ENCODE results near the gene CASQ2. TPM values are rescaled to one million over a fixed set of nuclear protein-coding genes. Genes with fewer than 3 reads are reported as not detected.

The CASQ2 gene
- total and polyA plus RNA-seq, 4 donors = 2.8 to 47.9 (median 15.2) TPM

- Histone ChIP-seq H3K9me3 (ENCODE audit: control insufficient read depth, low read length) (no peaks in the 10 kb centered on the region), H3K36me3 (ENCODE audit: control insufficient read depth in 1 of 2, insufficient read depth in 2 of 2, low read length in 1 of 2) (no peaks in the 10 kb centered on the region), H3K4me3 (ENCODE audit: low read length in 2 of 2) (no peak overlapping the region), H3K4me1 (ENCODE audit: control insufficient read depth in 1 of 2, insufficient read depth in 2 of 2, low read length in 2 of 2) (no peaks in the 10 kb centered on the region), H3K27me3 (ENCODE audit: control insufficient read depth in 1 of 2, insufficient read depth in 2 of 2, low read length in 1 of 2) (no peaks in the 10 kb centered on the region), H3K27ac (ENCODE audit: low read depth in 1 of 2, low read length in 2 of 2) (no peak overlapping the region)
- ATAC-seq (ENCODE audit: low FRiP score) (no peak), DNase-seq (no peak)
- intact Hi-C loops (cut with DNase I) = loop anchor here in 1 of 2 donors (5.0 kb wide), 1 partner anchor 93 kb away; no protein-coding TSS in a partner anchor
- 86 to 87% methylated on average over 12 of the region's 12 CpGs for WGBS, 2 donors
These were observed 63.2 kb downstream of the CASQ2 start for GRCh38 chr1:115705085-115705951.

DNA sequence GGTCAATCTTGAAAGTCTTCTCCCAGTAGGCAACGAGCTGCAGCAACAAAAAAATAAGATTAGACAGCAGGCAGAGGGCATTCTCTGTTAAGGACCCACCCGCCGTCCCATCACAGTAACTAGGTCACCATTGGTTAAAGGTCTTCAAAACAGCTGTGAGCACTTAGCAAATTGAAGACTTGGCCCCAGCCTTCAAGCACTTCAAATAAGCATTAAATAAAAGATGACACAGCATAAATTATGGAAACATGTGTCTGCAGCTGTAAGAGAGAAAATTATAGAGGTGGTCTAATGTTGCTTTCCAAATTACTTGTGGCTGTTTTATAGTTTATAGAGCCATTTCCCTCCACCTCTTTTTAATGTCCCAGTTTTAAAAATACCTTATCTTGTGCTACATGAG is 65.6 kb downstream of the CASQ2 start:
- no peaks in the 10 kb centered on the region for H3K27me3 ChIP-seq (ENCODE audit: control insufficient read depth in 1 of 2, insufficient read depth in 2 of 2, low read length in 1 of 2)
- intact Hi-C loops (cut with DNase I) = no loop called here
- H3K9me3 ChIP-seq (ENCODE audit: control insufficient read depth, low read length) = no peaks in the 10 kb centered on the region
- no peak for ATAC-seq (ENCODE audit: low FRiP score)
- no peaks in the 10 kb centered on the region for H3K36me3 ChIP-seq (ENCODE audit: control insufficient read depth in 1 of 2, insufficient read depth in 2 of 2, low read length in 1 of 2)
- H3K27ac ChIP-seq (ENCODE audit: low read depth in 1 of 2, low read length in 2 of 2) = no peak overlapping the region
- DNase-seq = no peak
- WGBS, 2 donors = 85 to 87% methylated on average over 3 of the region's 3 CpGs
- H3K4me1 ChIP-seq (ENCODE audit: control insufficient read depth in 1 of 2, insufficient read depth in 2 of 2, low read length in 2 of 2) = no peaks in the 10 kb centered on the region
- H3K4me3 ChIP-seq (ENCODE audit: low read length in 2 of 2) = no peak overlapping the region

DNA sequence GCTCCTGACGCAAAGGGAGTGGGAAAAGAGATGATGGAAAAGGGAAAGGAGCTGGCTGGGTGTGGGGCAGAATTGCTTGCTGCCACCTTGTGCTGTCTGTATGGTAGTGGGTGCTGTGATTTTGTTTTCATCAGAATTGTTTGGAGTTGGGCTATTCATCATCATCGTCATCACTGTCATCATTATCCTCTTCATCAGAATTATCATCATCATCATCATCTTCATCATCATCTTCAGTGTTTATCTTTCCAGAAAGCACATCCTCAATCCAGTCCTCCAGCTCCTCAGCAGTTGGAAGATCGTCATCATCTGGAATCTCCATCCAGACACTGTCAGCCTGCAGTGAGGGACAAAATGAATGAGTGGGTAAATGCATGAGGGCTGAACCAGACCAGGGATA is 67.4 kb downstream of the CASQ2 start:
- DNase-seq (no peak), ATAC-seq (ENCODE audit: low FRiP score) (no peak)
- no peaks in the 10 kb centered on the region for H3K9me3 ChIP-seq (ENCODE audit: control insufficient read depth, low read length)
- no peaks in the 10 kb centered on the region for H3K27me3 ChIP-seq (ENCODE audit: control insufficient read depth in 1 of 2, insufficient read depth in 2 of 2, low read length in 1 of 2)
- intact Hi-C loops (cut with DNase I) = no loop called here
- no peaks in the 10 kb centered on the region for H3K36me3 ChIP-seq (ENCODE audit: control insufficient read depth in 1 of 2, insufficient read depth in 2 of 2, low read length in 1 of 2)
- H3K4me3 ChIP-seq (ENCODE audit: low read length in 2 of 2) = no peak overlapping the region
- no peak overlapping the region for H3K27ac ChIP-seq (ENCODE audit: low read depth in 1 of 2, low read length in 2 of 2)
- H3K4me1 ChIP-seq (ENCODE audit: control insufficient read depth in 1 of 2, insufficient read depth in 2 of 2, low read length in 2 of 2) = no peaks in the 10 kb centered on the region
- WGBS, 2 donors = 70 to 87% methylated on average over 3 of the region's 3 CpGs

DNA sequence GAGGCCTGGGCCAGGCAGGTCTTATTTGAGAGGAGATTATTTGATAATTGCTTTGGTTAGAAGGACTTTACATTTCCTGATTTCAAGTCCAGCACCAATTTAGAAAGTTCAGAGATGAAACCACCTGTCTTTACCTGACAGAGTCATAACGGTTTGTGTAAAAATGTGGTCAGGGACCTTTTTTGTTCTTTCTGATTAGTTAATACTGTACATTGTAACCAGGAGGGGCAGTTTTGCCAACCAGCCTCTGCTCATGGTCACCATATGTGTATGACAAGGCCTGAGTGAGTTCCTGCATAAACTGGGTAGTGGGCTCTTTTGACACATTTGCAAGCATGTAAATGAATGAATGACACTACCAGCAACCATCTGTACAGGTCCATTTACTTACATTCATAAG is 70.9 kb downstream of the CASQ2 start:
- H3K27ac ChIP-seq (ENCODE audit: low read depth in 1 of 2, low read length in 2 of 2) = no peak overlapping the region
- no peaks in the 10 kb centered on the region for H3K27me3 ChIP-seq (ENCODE audit: control insufficient read depth in 1 of 2, insufficient read depth in 2 of 2, low read length in 1 of 2)
- ATAC-seq (ENCODE audit: low FRiP score) (no peak), DNase-seq (no peak)
- H3K36me3 ChIP-seq (ENCODE audit: control insufficient read depth in 1 of 2, insufficient read depth in 2 of 2, low read length in 1 of 2) = no peaks in the 10 kb centered on the region
- intact Hi-C loops (cut with DNase I) = no loop called here
- no peaks in the 10 kb centered on the region for H3K9me3 ChIP-seq (ENCODE audit: control insufficient read depth, low read length)
- WGBS, 2 donors = 86 to 92% methylated on average over 1 of the region's 1 CpG
- H3K4me1 ChIP-seq (ENCODE audit: control insufficient read depth in 1 of 2, insufficient read depth in 2 of 2, low read length in 2 of 2) = no peaks in the 10 kb centered on the region
- H3K4me3 ChIP-seq (ENCODE audit: low read length in 2 of 2) = no peak overlapping the region

GRCh38 chr1:115694805-115695204 is 73.7 kb downstream of the CASQ2 start:
- no peak for DNase-seq
- Histone ChIP-seq H3K27ac (ENCODE audit: low read depth in 1 of 2, low read length in 2 of 2) (no peak overlapping the region), H3K27me3 (ENCODE audit: control insufficient read depth in 1 of 2, insufficient read depth in 2 of 2, low read length in 1 of 2) (no peaks in the 10 kb centered on the region), H3K4me3 (ENCODE audit: low read length in 2 of 2) (no peak overlapping the region), H3K4me1 (ENCODE audit: control insufficient read depth in 1 of 2, insufficient read depth in 2 of 2, low read length in 2 of 2) (no peaks in the 10 kb centered on the region), H3K9me3 (ENCODE audit: control insufficient read depth, low read length) (no peaks in the 10 kb centered on the region), H3K36me3 (ENCODE audit: control insufficient read depth in 1 of 2, insufficient read depth in 2 of 2, low read length in 1 of 2) (peaks cover 0 to 10% of the 10 kb centered on the region in 2 donors)
- ATAC-seq (ENCODE audit: low FRiP score) = no peak
- intact Hi-C loops (cut with DNase I) = no loop called here
- 89 to 93% methylated on average over 3 of the region's 3 CpGs for WGBS, 2 donors

DNA sequence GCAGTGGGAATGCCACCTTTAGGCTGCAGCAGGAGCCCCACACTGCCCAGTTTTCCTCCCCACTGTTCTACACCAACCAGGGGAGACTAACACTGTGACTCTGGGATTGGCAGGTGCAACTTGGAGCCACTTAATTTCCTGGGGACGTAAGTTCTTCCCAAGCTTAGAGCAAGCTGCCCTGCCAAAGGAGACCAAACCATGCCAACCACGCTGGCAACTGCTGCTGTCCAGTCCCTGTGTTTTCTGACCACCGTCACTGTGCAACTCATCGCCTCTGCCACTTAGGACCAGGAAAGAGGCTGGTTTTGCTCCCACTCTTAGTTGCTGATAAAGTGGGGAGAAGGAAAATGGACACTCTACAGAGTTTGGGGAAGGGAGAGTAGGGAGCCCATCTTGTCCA is 76.3 kb downstream of the CASQ2 start:
- Histone ChIP-seq H3K36me3 (ENCODE audit: control insufficient read depth in 1 of 2, insufficient read depth in 2 of 2, low read length in 1 of 2) (peaks cover 0 to 10% of the 10 kb centered on the region in 2 donors), H3K4me1 (ENCODE audit: control insufficient read depth in 1 of 2, insufficient read depth in 2 of 2, low read length in 2 of 2) (no peaks in the 10 kb centered on the region), H3K4me3 (ENCODE audit: low read length in 2 of 2) (no peak overlapping the region), H3K9me3 (ENCODE audit: control insufficient read depth, low read length) (no peaks in the 10 kb centered on the region), H3K27me3 (ENCODE audit: control insufficient read depth in 1 of 2, insufficient read depth in 2 of 2, low read length in 1 of 2) (no peaks in the 10 kb centered on the region), H3K27ac (ENCODE audit: low read depth in 1 of 2, low read length in 2 of 2) (no peak overlapping the region)
- WGBS, 2 donors = 54 to 57% methylated on average over 4 of the region's 4 CpGs
- intact Hi-C loops (cut with DNase I) = no loop called here
- DNase-seq = no peak
- ATAC-seq (ENCODE audit: low FRiP score) = peak; percentile 7

- 89 to 90% methylated on average over 8 of the region's 8 CpGs for WGBS, 2 donors
- intact Hi-C loops (cut with DNase I) = no loop called here
- no peak for DNase-seq
- no peak overlapping the region for H3K4me3 ChIP-seq (ENCODE audit: low read length in 2 of 2)
- no peak for ATAC-seq (ENCODE audit: low FRiP score)
- no peaks in the 10 kb centered on the region for H3K9me3 ChIP-seq (ENCODE audit: control insufficient read depth, low read length)
- H3K27ac ChIP-seq (ENCODE audit: low read depth in 1 of 2, low read length in 2 of 2) = no peak overlapping the region
- H3K36me3 ChIP-seq (ENCODE audit: control insufficient read depth in 1 of 2, insufficient read depth in 2 of 2, low read length in 1 of 2) = peaks cover 0 to 10% of the 10 kb centered on the region in 2 donors
- no peaks in the 10 kb centered on the region for H3K4me1 ChIP-seq (ENCODE audit: control insufficient read depth in 1 of 2, insufficient read depth in 2 of 2, low read length in 2 of 2)
- no peaks in the 10 kb centered on the region for H3K27me3 ChIP-seq (ENCODE audit: control insufficient read depth in 1 of 2, insufficient read depth in 2 of 2, low read length in 1 of 2)
These were observed 77.5 kb downstream of the CASQ2 start for GRCh38 chr1:115690972-115691371.

- Histone ChIP-seq H3K4me3 (ENCODE audit: low read length in 2 of 2) (no peak overlapping the region), H3K9me3 (ENCODE audit: control insufficient read depth, low read length) (no peaks in the 10 kb centered on the region), H3K36me3 (ENCODE audit: control insufficient read depth in 1 of 2, insufficient read depth in 2 of 2, low read length in 1 of 2) (peaks cover 3 to 10% of the 10 kb centered on the region in 2 donors), H3K27ac (ENCODE audit: low read depth in 1 of 2, low read length in 2 of 2) (no peak overlapping the region), H3K27me3 (ENCODE audit: control insufficient read depth in 1 of 2, insufficient read depth in 2 of 2, low read length in 1 of 2) (no peaks in the 10 kb centered on the region), H3K4me1 (ENCODE audit: control insufficient read depth in 1 of 2, insufficient read depth in 2 of 2, low read length in 2 of 2) (no peaks in the 10 kb centered on the region)
- intact Hi-C loops (cut with DNase I) = no loop called here
- ATAC-seq (ENCODE audit: low FRiP score) (no peak), DNase-seq (no peak)
- 88 to 92% methylated on average over 3 of the region's 3 CpGs for WGBS, 2 donors
These were observed 80.8 kb downstream of the CASQ2 start for GRCh38 chr1:115687744-115688143.

- Histone ChIP-seq H3K4me1 (ENCODE audit: control insufficient read depth in 1 of 2, insufficient read depth in 2 of 2, low read length in 2 of 2) (no peaks in the 10 kb centered on the region), H3K36me3 (ENCODE audit: control insufficient read depth in 1 of 2, insufficient read depth in 2 of 2, low read length in 1 of 2) (peaks cover under 1 to 3% of the 10 kb centered on the region in 2 donors), H3K27ac (ENCODE audit: low read depth in 1 of 2, low read length in 2 of 2) (no peak overlapping the region), H3K4me3 (ENCODE audit: low read length in 2 of 2) (no peak overlapping the region), H3K9me3 (ENCODE audit: control insufficient read depth, low read length) (no peaks in the 10 kb centered on the region), H3K27me3 (ENCODE audit: control insufficient read depth in 1 of 2, insufficient read depth in 2 of 2, low read length in 1 of 2) (no peaks in the 10 kb centered on the region)
- intact Hi-C loops (cut with DNase I) = no loop called here
- ATAC-seq (ENCODE audit: low FRiP score) (no peak), DNase-seq (no peak)
- 87 to 93% methylated on average over 14 of the region's 14 CpGs for WGBS, 2 donors
These were observed 83.3 kb downstream of the CASQ2 start for GRCh38 chr1:115685029-115685705.
